GM12865 (cell line): ENCODE results near the gene RAD9A.
"Not testable (repeated sequence)": the region's sequence is repeated elsewhere in the genome, so short reads cannot be mapped to it uniquely, and the experiment has no call there.

Source experiments
- DNase-seq: peaks from one replicate; pipeline ENCODE4 v3.0.0; 2010; ENCODE audit warnings: low read depth
- H3K4me3 ChIP-seq: 2 replicates; pipeline ENCODE4 v1.5.1; 2011; ENCODE audit warnings: mild to moderate bottlenecking, low read depth, low read length, control low read depth
- TF ChIP-seq, protein P1 (sequence below): IDR thresholded peaks from 2 replicates; pipeline ENCODE4 v1.5.1; 2011; ENCODE audit warnings: low read length, control low read depth, low read depth, inconsistent platforms; ENCODE audit not compliant: insufficient read depth; ENCODE audit errors: missing control alignments

The RAD9A gene

DNA sequence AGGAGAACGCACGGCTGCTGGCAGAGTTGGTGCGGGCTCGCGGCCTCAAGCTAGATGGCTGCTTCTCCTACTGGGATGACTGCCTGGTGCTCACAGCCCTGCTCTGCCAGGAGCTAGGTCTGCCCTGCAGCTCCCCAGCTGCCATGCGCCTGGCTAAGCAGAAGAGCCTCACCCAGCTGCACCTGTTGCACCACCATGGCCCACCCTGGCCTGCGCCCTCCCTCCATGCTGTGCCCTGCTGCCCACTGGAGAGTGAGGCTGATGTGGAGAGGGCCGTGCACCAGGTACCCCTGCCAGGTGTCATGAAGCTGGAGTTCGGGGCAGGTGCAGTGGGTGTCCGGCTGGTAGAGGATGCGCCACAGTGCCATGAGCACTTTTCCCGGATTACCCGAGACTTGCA is 31.7 kb downstream of the RAD9A start:
- H3K4me3 ChIP-seq = no peak overlapping the region
- no peak for DNase-seq
- TF ChIP-seq, protein P1, sequence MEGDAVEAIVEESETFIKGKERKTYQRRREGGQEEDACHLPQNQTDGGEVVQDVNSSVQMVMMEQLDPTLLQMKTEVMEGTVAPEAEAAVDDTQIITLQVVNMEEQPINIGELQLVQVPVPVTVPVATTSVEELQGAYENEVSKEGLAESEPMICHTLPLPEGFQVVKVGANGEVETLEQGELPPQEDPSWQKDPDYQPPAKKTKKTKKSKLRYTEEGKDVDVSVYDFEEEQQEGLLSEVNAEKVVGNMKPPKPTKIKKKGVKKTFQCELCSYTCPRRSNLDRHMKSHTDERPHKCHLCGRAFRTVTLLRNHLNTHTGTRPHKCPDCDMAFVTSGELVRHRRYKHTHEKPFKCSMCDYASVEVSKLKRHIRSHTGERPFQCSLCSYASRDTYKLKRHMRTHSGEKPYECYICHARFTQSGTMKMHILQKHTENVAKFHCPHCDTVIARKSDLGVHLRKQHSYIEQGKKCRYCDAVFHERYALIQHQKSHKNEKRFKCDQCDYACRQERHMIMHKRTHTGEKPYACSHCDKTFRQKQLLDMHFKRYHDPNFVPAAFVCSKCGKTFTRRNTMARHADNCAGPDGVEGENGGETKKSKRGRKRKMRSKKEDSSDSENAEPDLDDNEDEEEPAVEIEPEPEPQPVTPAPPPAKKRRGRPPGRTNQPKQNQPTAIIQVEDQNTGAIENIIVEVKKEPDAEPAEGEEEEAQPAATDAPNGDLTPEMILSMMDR = no peak

DNA sequence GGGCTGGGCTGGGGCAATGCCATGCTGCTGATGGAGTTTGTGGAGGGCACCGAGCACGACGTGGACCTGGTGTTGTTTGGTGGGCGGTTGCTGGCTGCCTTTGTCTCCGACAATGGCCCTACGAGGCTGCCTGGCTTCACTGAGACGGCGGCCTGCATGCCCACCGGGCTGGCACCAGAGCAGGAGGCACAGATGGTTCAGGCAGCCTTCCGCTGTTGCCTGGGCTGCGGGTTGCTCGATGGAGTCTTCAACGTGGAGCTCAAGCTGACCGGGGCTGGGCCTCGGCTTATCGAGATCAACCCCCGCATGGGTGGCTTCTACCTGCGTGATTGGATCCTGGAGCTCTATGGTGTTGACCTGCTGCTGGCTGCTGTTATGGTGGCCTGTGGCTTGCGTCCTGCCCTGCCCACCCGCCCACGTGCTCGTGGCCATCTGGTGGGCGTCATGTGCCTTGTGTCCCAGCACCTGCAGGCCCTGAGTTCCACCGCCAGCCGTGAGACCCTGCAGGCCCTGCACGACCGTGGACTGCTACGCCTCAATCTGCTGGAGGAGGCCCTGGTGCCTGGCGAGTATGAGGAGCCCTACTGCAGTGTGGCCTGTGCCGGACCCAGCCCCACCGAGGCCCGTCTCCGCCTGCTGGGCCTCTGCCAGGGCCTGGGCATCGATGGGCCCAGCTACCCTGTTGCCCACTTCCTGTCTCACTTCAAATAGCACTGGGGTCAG is 32.3 kb downstream of the RAD9A start:
- TF ChIP-seq, protein P1 = no peak
- no peak overlapping the region for H3K4me3 ChIP-seq
- no peak for DNase-seq

DNA sequence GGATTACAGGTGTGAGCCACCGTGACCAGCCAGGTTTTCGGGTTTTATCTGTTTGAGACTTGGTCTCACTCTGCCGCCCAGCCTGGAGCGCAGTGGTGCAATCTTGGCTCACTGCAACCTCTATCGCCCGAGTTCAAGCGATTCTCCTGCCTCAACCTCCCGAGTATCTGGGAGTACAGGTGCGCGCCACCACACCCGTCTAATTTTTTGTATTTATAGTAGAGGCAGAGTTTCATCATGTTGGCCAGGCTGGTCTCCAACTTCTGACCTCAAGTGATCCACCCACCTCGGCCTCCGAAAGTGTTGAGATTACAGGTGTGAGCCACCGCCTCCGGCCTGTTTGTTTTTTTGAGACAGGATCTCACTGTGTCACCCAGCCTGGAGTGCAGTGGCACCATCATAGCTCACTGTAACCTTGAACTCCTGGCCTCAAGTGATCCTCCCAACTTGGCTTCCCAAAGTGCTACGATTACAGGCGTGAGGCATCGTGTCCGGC is 35.6 kb downstream of the RAD9A start:
- peak overlapping the region; percentile 91 for H3K4me3 ChIP-seq
- not testable (repeated sequence) for DNase-seq

DNA sequence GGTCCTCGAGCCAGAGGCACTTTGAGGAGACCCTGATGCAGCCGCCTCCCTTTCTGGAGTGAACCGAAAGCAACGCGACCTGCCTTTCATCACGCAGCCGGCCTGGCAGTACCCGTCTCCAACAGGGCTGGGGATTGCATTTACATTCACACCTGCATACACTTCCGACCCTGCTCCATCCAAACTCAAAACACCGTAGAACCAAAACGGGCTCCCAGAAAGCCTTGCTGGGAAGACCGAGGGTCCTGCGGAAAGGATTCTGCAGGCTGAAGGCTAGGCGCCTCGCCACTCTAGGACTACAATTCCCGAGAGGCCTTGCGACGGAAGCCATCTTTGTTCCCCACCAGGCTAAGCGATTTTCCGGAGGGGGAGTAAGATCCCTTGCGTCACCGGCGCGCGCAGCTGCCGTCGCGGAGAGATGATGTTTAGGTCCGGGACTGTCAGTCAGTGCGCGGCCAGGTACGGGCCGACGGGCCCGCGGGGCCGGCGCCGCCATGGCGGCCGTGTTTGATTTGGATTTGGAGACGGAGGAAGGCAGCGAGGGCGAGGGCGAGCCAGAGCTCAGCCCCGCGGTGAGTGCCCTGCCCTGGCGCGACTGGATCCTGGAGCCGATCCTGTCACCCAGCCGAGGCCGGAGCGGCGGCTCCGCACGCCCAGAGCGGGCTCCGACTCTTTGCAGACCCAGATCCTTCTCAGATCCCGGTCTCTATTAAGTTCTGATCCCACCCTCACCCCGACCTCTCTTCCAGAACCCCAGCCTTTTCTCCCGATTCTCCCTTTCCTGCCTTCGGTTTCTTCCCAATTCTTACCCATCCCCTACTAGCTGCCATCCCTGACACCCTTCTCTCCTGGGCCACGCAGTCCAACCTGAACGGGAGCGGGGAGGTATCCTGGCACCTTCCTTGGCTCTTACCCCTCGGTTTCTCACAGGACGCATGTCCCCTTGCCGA is 36.5 kb downstream of the RAD9A start, which contains the start of gene RPS6KB2:
Gene RPS6KB2, plus strand, starts transcription at position 443 of the 950 bp plus-strand sequence. Its CDS starts 52 bp downstream, at position 495.
- peak; percentile 98 for DNase-seq

DNA sequence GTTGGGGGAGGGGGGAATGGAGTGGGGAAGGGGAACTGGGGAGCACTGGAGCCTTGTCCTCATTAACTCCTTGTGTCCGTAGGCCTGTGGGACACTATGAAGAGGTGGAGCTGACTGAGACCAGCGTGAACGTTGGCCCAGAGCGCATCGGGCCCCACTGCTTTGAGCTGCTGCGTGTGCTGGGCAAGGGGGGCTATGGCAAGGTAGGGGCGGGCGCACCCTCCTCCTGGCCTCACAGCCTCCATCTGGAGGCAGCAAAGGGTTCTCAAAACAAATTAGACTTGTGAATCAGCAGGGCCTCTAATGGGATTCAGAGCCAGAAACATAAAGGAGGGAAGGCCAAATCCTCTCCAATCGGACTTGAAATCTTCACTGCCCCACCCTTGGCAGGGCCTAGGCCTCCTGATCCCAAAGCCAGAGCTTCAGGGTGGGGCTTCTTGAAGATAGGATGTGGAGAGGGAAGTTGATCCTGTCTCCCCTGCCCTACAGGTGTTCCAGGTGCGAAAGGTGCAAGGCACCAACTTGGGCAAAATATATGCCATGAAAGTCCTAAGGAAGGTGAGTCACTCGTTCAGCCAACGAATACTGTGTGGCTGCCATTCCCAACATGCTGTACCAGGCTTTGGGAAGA is 37.4 kb downstream of the RAD9A start:
- peak overlapping the region; percentile 91 for H3K4me3 ChIP-seq
- TF ChIP-seq, protein P1 = no peak
- no peak for DNase-seq

More for the DNA sequence above, 36.5 kb downstream of the RAD9A start, which contains the start of gene RPS6KB2:
- peak within 1 kb of the TSS; percentile 91 for H3K4me3 ChIP-seq
- TF ChIP-seq, protein P1 = no peak

- no peak overlapping the region for H3K4me3 ChIP-seq
- no peak for DNase-seq
- TF ChIP-seq, protein P1 = no peak
Observed at GRCh38 chr11:67429722-67430121, 37.9 kb downstream of the RAD9A start.
